ENCODE data around the gene CDK5RAP2.

- no peak for TF ChIP-seq EZH2 (IDR thresholded peaks at IDR 0.05; ENCODE audit: insufficient read depth, poor library complexity, severe bottlenecking)
- no peak for TF ChIP-seq EZH2phosphoT487 (IDR thresholded peaks at IDR 0.05; ENCODE audit: insufficient read depth, low read depth)
Measured at GRCh38 chr9:120374239-120374638, 205.7 kb downstream of the CDK5RAP2 start.
